ENCODE results near the gene NFKBIE. TPM values are rescaled to one million over a fixed set of nuclear protein-coding genes. Genes with fewer than 3 reads are reported as not detected.
A peak's percentile ranks its signal among the peaks of the same experiment; 100 is the strongest.

NFKBIE gene
- total and polyA plus RNA-seq, 2 donors (not counting 1 experiment from before 2014, with no cell fraction given): 46.5 to 90.0 TPM

GRCh38 chr6:44257025-44257752 lies 8.2 kb downstream of the NFKBIE start, which contains the start of gene SLC35B2:
TSS of gene SLC35B2 (minus strand) at chr6:44257528. CDS start at chr6:44257410, 118 bp downstream.
- ChIA-PET POLR2A (interaction anchor here (0.6 to 4.3 kb wide), 7 partner anchors 8 to 1203 kb away, joined by 3 to 87 read pairs (median 5); partner anchors contain the start of genes HSP90AB1 and SLC29A1), CTCF (interaction anchor here (0.8 to 5.0 kb wide), 10 partner anchors 10 to 161 kb away, joined by 3 to 68 read pairs (median 6); partner anchors contain the start of genes AARS2 and HSP90AB1)
- Mint-ChIP-seq H3K4me1 (peaks cover 89% of the 10 kb centered on the region), H3K4me3 (peak within 1 kb of the TSS; percentile 88), H3K9me3 (ENCODE audit: insufficient read depth) (no peaks in the 10 kb centered on the region), H3K27me3 (no peaks in the 10 kb centered on the region), H3K27ac (peak within 1 kb of the TSS; percentile 100)
- Histone ChIP-seq H3K9ac (ENCODE audit: low read length) (peak within 1 kb of the TSS; percentile 96), H3K79me2 (ENCODE audit: control insufficient read depth, insufficient read depth, low read length) (peaks cover 31% of the 10 kb centered on the region), H3K9me3 (ENCODE audit: control extremely low read depth in 1 of 3, control insufficient read depth in 2 of 3, insufficient read depth in 1 of 3, low read length in 2 of 3) (no peaks in the 10 kb centered on the region), H3K36me3 (replicated peaks in 1 of 2; ENCODE audit: control extremely low read depth in 1 of 2, control insufficient read depth in 1 of 2, extremely low read depth in 1 of 2, insufficient read depth in 2 of 2, low read length in 1 of 2) (peaks cover 4 to 74% of the 10 kb centered on the region in 2 experiments), H4K20me1 (ENCODE audit: control insufficient read depth, insufficient read depth, low read length, poor library complexity, severe bottlenecking) (peaks cover 50% of the 10 kb centered on the region), H3K27me3 (replicated peaks in 1 of 4; ENCODE audit: control extremely low read depth in 1 of 4, control insufficient read depth in 3 of 4, insufficient read depth in 4 of 4, low read length in 3 of 4) (no peaks in the 10 kb centered on the region), H2AFZ (ENCODE audit: insufficient read depth, low read depth, low read length, poor library complexity, severe bottlenecking) (peak within 1 kb of the TSS; percentile 67), H3K4me3 (ENCODE audit: control extremely low read depth in 1 of 5, extremely low read depth in 1 of 5, insufficient read depth in 1 of 5, low read depth in 2 of 5, low read length in 4 of 5) (peak within 1 kb of the TSS; percentile 35 to 93 (median 90)), H3K4me1 (ENCODE audit: control insufficient read depth in 2 of 2, insufficient read depth in 2 of 2, low read length in 2 of 2) (peaks cover 57 to 81% of the 10 kb centered on the region in 2 donors), H3K4me2 (replicated peaks; ENCODE audit: low read depth, low read length, poor library complexity, severe bottlenecking) (peak within 1 kb of the TSS; percentile 97), H3K27ac (ENCODE audit: low read length in 2 of 2) (peak within 1 kb of the TSS; percentile 83 to 98)
- DNase-seq (peak; percentile 87), ATAC-seq (ENCODE audit: low read depth) (peak; percentile 64)
- under 1% methylated on average over 80 of the region's 80 CpGs for WGBS (ENCODE audit: insufficient coverage)
- intact Hi-C loops (cut with micrococcal nuclease): loop anchor here (1.0 to 5.0 kb wide), 3 partner anchors 8 to 630 kb away; partner anchors contain the start of genes GTPBP2, HSP90AB1 and NFKBIE
- TF ChIP-seq CTCF (IDR thresholded peaks at IDR 0.05) (peak; percentile 75), EZH2 (IDR thresholded peaks at IDR 0.05; ENCODE audit: borderline replicate concordance, insufficient read depth, low read depth, low read length, poor library complexity, severe bottlenecking) (no peak)

- Mint-ChIP-seq H3K9me3 (ENCODE audit: insufficient read depth) (no peaks in the 10 kb centered on the region), H3K4me1 (peaks cover 89% of the 10 kb centered on the region), H3K27me3 (no peaks in the 10 kb centered on the region), H3K4me3 (peak overlapping the region; percentile 87), H3K27ac (peak overlapping the region; percentile 94)
- ATAC-seq (ENCODE audit: low read depth) (no peak), DNase-seq (no peak)
- Histone ChIP-seq H3K4me2 (replicated peaks; ENCODE audit: low read depth, low read length, poor library complexity, severe bottlenecking) (peak overlapping the region; percentile 97), H4K20me1 (ENCODE audit: control insufficient read depth, insufficient read depth, low read length, poor library complexity, severe bottlenecking) (peaks cover 50% of the 10 kb centered on the region), H3K36me3 (replicated peaks in 1 of 2; ENCODE audit: control extremely low read depth in 1 of 2, control insufficient read depth in 1 of 2, extremely low read depth in 1 of 2, insufficient read depth in 2 of 2, low read length in 1 of 2) (peaks cover 5 to 74% of the 10 kb centered on the region in 2 experiments), H3K79me2 (ENCODE audit: control insufficient read depth, insufficient read depth, low read length) (peaks cover 26% of the 10 kb centered on the region), H3K4me3 (ENCODE audit: control extremely low read depth in 1 of 5, extremely low read depth in 1 of 5, insufficient read depth in 1 of 5, low read depth in 2 of 5, low read length in 4 of 5) (peak overlapping the region; percentile 35 to 93 (median 90)), H3K4me1 (ENCODE audit: control insufficient read depth in 2 of 2, insufficient read depth in 2 of 2, low read length in 2 of 2) (peaks cover 52 to 76% of the 10 kb centered on the region in 2 donors), H2AFZ (ENCODE audit: insufficient read depth, low read depth, low read length, poor library complexity, severe bottlenecking) (peak overlapping the region; percentile 67), H3K27ac (ENCODE audit: low read length in 2 of 2) (peak overlapping the region; percentile 74 to 98), H3K27me3 (replicated peaks in 1 of 4; ENCODE audit: control extremely low read depth in 1 of 4, control insufficient read depth in 3 of 4, insufficient read depth in 4 of 4, low read length in 3 of 4) (no peaks in the 10 kb centered on the region), H3K9me3 (ENCODE audit: control extremely low read depth in 1 of 3, control insufficient read depth in 2 of 3, insufficient read depth in 1 of 3, low read length in 2 of 3) (no peaks in the 10 kb centered on the region), H3K9ac (ENCODE audit: low read length) (peak overlapping the region; percentile 96)
- intact Hi-C loops (cut with micrococcal nuclease): loop anchor here (1.0 to 5.0 kb wide), 3 partner anchors 9 to 629 kb away; partner anchors contain the start of genes GTPBP2, HSP90AB1 and NFKBIE
- ChIA-PET POLR2A (interaction anchor here (0.6 to 4.3 kb wide), 7 partner anchors 8 to 1202 kb away, joined by 3 to 87 read pairs (median 5); partner anchors contain the start of genes HSP90AB1 and SLC29A1), CTCF (interaction anchor here (0.8 to 5.0 kb wide), 10 partner anchors 11 to 160 kb away, joined by 3 to 68 read pairs (median 6); partner anchors contain the start of genes AARS2 and HSP90AB1)
- WGBS (ENCODE audit: insufficient coverage): 2% methylated on average over 12 of the region's 12 CpGs
- TF ChIP-seq CTCF (IDR thresholded peaks at IDR 0.05): no peak
- no peak for TF ChIP-seq EZH2 (IDR thresholded peaks at IDR 0.05; ENCODE audit: borderline replicate concordance, insufficient read depth, low read depth, low read length, poor library complexity, severe bottlenecking)
Observed at GRCh38 chr6:44256775-44257024, 8.7 kb downstream of the NFKBIE start.
